DLD1 (cell line): ENCODE results near the gene ACSF2.
"Not testable (repeated sequence)": the region's sequence is repeated elsewhere in the genome, so short reads cannot be mapped to it uniquely, and the experiment has no call there.

Experiments
- in situ Hi-C: cut with HindIII; loops from 2 replicates; pipeline ENCODE4 v1.10.0; 2017; ENCODE audit warnings: low sequenced_read_pairs

Gene ACSF2

GRCh38 chr17:50405351-50405750 is 20.7 kb upstream of the ACSF2 start:
- in situ Hi-C loops: not testable (repeated sequence)

GRCh38 chr17:50406578-50406977 is 19.4 kb upstream of the ACSF2 start:
- in situ Hi-C loops: no loop called here

GRCh38 chr17:50407921-50408320 is 18.1 kb upstream of the ACSF2 start:
- in situ Hi-C loops: no loop called here

- in situ Hi-C loops: no loop called here
Measured at GRCh38 chr17:50412188-50412732, 13.8 kb upstream of the ACSF2 start.

GRCh38 chr17:50414808-50415207 is 11.2 kb upstream of the ACSF2 start:
- in situ Hi-C loops: no loop called here

- in situ Hi-C loops: not testable (repeated sequence)
Measured at GRCh38 chr17:50419577-50419976, 6.4 kb upstream of the ACSF2 start.

GRCh38 chr17:50420419-50421112 is 5.5 kb upstream of the ACSF2 start:
- in situ Hi-C loops: no loop called here

- in situ Hi-C loops: no loop called here
Measured at GRCh38 chr17:50421308-50422051, 4.5 kb upstream of the ACSF2 start.

GRCh38 chr17:50422738-50423137 is 3.3 kb upstream of the ACSF2 start:
- in situ Hi-C loops: no loop called here

- in situ Hi-C loops: no loop called here
Measured at GRCh38 chr17:50423553-50424159, 2.4 kb upstream of the ACSF2 start.

- in situ Hi-C loops: no loop called here
Measured at GRCh38 chr17:50424246-50424995, 1.6 kb upstream of the ACSF2 start.

GRCh38 chr17:50424996-50425681 is 879 bp upstream of the ACSF2 start:
- in situ Hi-C loops: no loop called here

- in situ Hi-C loops: no loop called here
Measured at GRCh38 chr17:50426472-50426782, 409 bp downstream of the ACSF2 start.

GRCh38 chr17:50426814-50427787 is 1.1 kb downstream of the ACSF2 start:
- in situ Hi-C loops: no loop called here

GRCh38 chr17:50428126-50428525 is 2.1 kb downstream of the ACSF2 start:
- in situ Hi-C loops: not testable (repeated sequence)

- in situ Hi-C loops: no loop called here
Measured at GRCh38 chr17:50428831-50429424, 2.9 kb downstream of the ACSF2 start.

- in situ Hi-C loops: no loop called here
Measured at GRCh38 chr17:50429793-50430192, 3.8 kb downstream of the ACSF2 start.

- in situ Hi-C loops: no loop called here
Measured at GRCh38 chr17:50430821-50431618, 5.0 kb downstream of the ACSF2 start.
